Heart left ventricle (tissue), 13 donors: ENCODE measurements around the gene PTMS.

Experiments
- CTCF ChIP-seq, 12 donors: fragments of 200-600 bp; sonication (generic) in 4 of 12; IDR thresholded peaks; one replicate each; pipeline versions ENCODE4 v1.5.0 to v1.8.0; 2018 to 2022; ENCODE audit warnings: antibody characterized with exemption in 12 of 12, mild to moderate bottlenecking in 5 of 12
- POLR2A ChIP-seq, 2 donors: fragments of 450-650 bp; IDR thresholded peaks; one replicate each; pipeline ENCODE4 v1.6.1; 2017; ENCODE audit warnings: antibody characterized with exemption in 2 of 2, mild to moderate bottlenecking in 2 of 2, moderate library complexity in 2 of 2
- donor health status: ischemic (EF 13 %, LVEDD 7.1; RV severe dilation, severe dysfunction).
- donor health status: DM: no; HTN: yes; CAD: no.
- donor health status: DM: no; HTN: no; CAD: no.
- donor health status: ischemic (EF 25% LVEDD 6.9; RV normal size, moderate dysfunction).
- donor health status: ischemic (EF 25% LVEDD 5.7; RV mildly dilated, moderate dysfunction).
- donor health status: ischemic (EF 35%, LVEDD 5.7; RV mildly dilated, moderate dysfunction).
- donor health status: nonischemic (EF 11% LVEDD 7.7; RV severe dilation, severe dysfunction).
- donor health status: DM: yes; HTN: yes; CAD: no.
- donor health status: PGD.
- donor health status: ischemic (EF 29% LVEDD 5.4; RV normal size, mild dysfunction).
- donor health status: nonischemic (EF 23%, LVEDD 6.1; RV moderate dilation, normal function).

DNA sequence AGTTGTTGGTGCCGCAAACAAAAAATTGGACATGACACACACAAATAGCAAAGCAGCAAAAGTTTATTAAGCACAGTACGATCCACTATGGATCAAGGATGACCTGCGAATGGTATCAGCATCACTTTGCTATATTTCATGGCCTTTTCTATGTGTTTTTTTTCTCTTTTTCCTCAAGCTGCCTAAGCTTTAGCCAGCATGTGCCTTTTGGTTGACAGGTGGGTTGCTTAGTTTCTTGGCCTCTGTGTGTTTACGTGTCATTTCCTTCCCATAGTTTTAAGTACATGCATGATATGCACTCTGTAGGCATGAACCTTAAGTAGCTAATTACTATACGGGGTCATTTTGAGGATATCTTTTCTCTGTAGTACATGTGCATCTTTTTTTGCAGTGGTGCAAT is 33.0 kb downstream of the PTMS start:
- no peak for TF ChIP-seq CTCF (IDR thresholded peaks at IDR 0.05)
- no peak for TF ChIP-seq POLR2A (IDR thresholded peaks at IDR 0.05)
